OCI-M1 (cell line): ENCODE results near the gene MRGPRE.
"Not testable (repeated sequence)": the region's sequence is repeated elsewhere in the genome, so short reads cannot be mapped to it uniquely, and the experiment has no call there.

Experiments
- DNase-seq: peaks from one replicate; lab custom pipeline; 2025; lab: John Stamatoyannopoulos, UW

MRGPRE gene

GRCh38 chr11:3231851-3232744, at the start of gene MRGPRE:
Gene MRGPRE, minus strand, starts transcription at chr11:3232417. Its CDS starts 3,618 bp downstream, at chr11:3228799.
- DNase-seq = no peak

GRCh38 chr11:3281146-3281545, 48.9 kb upstream of the MRGPRE start:
- DNase-seq = not testable (repeated sequence)

- DNase-seq = not testable (repeated sequence)
Observed at GRCh38 chr11:3280662-3281061, 48.4 kb upstream of the MRGPRE start.

- DNase-seq = not testable (repeated sequence)
Observed at GRCh38 chr11:3278922-3279321, 46.7 kb upstream of the MRGPRE start.

GRCh38 chr11:3273629-3274028, 41.4 kb upstream of the MRGPRE start:
- not testable (repeated sequence) for DNase-seq

- DNase-seq = not testable (repeated sequence)
Observed at GRCh38 chr11:3262548-3262947, 30.3 kb upstream of the MRGPRE start.

- DNase-seq = not testable (repeated sequence)
Observed at GRCh38 chr11:3261831-3262230, 29.6 kb upstream of the MRGPRE start.

- DNase-seq = not testable (repeated sequence)
Observed at GRCh38 chr11:3257509-3257908, 25.3 kb upstream of the MRGPRE start.

- not testable (repeated sequence) for DNase-seq
Observed at GRCh38 chr11:3255241-3255640, 23.0 kb upstream of the MRGPRE start.

- DNase-seq = not testable (repeated sequence)
Observed at GRCh38 chr11:3254773-3255172, 22.6 kb upstream of the MRGPRE start.

- no peak for DNase-seq
Observed at GRCh38 chr11:3245071-3245470, 12.9 kb upstream of the MRGPRE start.

- DNase-seq = no peak
Observed at GRCh38 chr11:3243880-3244279, 11.7 kb upstream of the MRGPRE start.

- DNase-seq = no peak
Observed at GRCh38 chr11:3237119-3237518, 4.9 kb upstream of the MRGPRE start.

- DNase-seq = no peak
Observed at GRCh38 chr11:3234846-3235245, 2.6 kb upstream of the MRGPRE start.

- no peak for DNase-seq
Observed at GRCh38 chr11:3232956-3233355, 739 bp upstream of the MRGPRE start.

GRCh38 chr11:3231550-3231850, 717 bp downstream of the MRGPRE start:
- DNase-seq = no peak

GRCh38 chr11:3230636-3231549, 1.3 kb downstream of the MRGPRE start:
- no peak for DNase-seq

GRCh38 chr11:3229673-3230630, 2.3 kb downstream of the MRGPRE start:
- no peak for DNase-seq

- DNase-seq = no peak
Observed at GRCh38 chr11:3228445-3228829, 3.8 kb downstream of the MRGPRE start.

GRCh38 chr11:3227568-3228444, 4.4 kb downstream of the MRGPRE start:
- DNase-seq = no peak
